Activated naive CD4-positive, alpha-beta T cell treated with anti-CD3 and anti-CD28 coated beads, Interleukin-2, amount 10 ng/mL, durations not matched to agents 7 days and 5 days (primary cell): ENCODE measurements around the gene ACBD4.

Source experiments
- CTCF ChIA-PET: fragments of 350-600 bp; sonication (Branson Sonifier 250); formaldehyde crosslinking; loops from one replicate; lab custom pipeline; 2021; ENCODE audit warnings: antibody characterized with exemption; lab: Charles Lee
- DNase-seq: peaks from one replicate; pipeline ENCODE4 v3.0.0-alpha.2; 2020
- H3K27ac Mint-ChIP-seq: one replicate; pipeline ENCODE4 v1.8.0; 2021; ENCODE audit warnings: mild to moderate bottlenecking, moderate library complexity, mixed read lengths
- H3K27me3 Mint-ChIP-seq: one replicate; pipeline ENCODE4 v1.8.0; 2021; ENCODE audit warnings: mild to moderate bottlenecking, mixed read lengths
- H3K36me3 Mint-ChIP-seq: one replicate; pipeline ENCODE4 v1.8.0; 2021; ENCODE audit warnings: mixed read lengths
- H3K4me1 Mint-ChIP-seq: one replicate; pipeline ENCODE4 v1.8.0; 2021; ENCODE audit warnings: mixed read lengths
- H3K4me3 Mint-ChIP-seq: one replicate; pipeline ENCODE4 v1.8.0; 2021; ENCODE audit warnings: mild to moderate bottlenecking, moderate library complexity, mixed read lengths
- H3K9me3 Mint-ChIP-seq: one replicate; pipeline ENCODE4 v1.8.0; 2021; ENCODE audit warnings: mixed read lengths

The ACBD4 gene

GRCh38 chr17:45098081-45098868 is 37.2 kb upstream of the ACBD4 start:
- Mint-ChIP-seq H3K27me3 (no peaks in the 10 kb centered on the region), H3K27ac (peak overlapping the region; percentile 46), H3K4me3 (no peak overlapping the region), H3K36me3 (peaks cover 58% of the 10 kb centered on the region), H3K4me1 (no peaks in the 10 kb centered on the region), H3K9me3 (no peaks in the 10 kb centered on the region)
- CTCF ChIA-PET: interaction anchor here (0.7 to 3.3 kb wide), 18 partner anchors 11 to 319 kb away, joined by 3 to 28 read pairs (median 4); partner anchors contain the start of gene NMT1
- no peak for DNase-seq

GRCh38 chr17:45098869-45099616 is 36.4 kb upstream of the ACBD4 start:
- Mint-ChIP-seq H3K4me1 (no peaks in the 10 kb centered on the region), H3K9me3 (no peaks in the 10 kb centered on the region), H3K4me3 (no peak overlapping the region), H3K36me3 (peaks cover 57% of the 10 kb centered on the region), H3K27ac (no peak overlapping the region), H3K27me3 (no peaks in the 10 kb centered on the region)
- CTCF ChIA-PET: interaction anchor here (0.7 to 3.3 kb wide), 28 partner anchors 10 to 320 kb away, joined by 3 to 28 read pairs (median 4); partner anchors contain the start of genes ACBD4, HEXIM1 and NMT1
- DNase-seq: peak; percentile 86

GRCh38 chr17:45101546-45101882 is 34.0 kb upstream of the ACBD4 start:
- no peak overlapping the region for H3K27ac Mint-ChIP-seq
- peaks cover 50% of the 10 kb centered on the region for H3K36me3 Mint-ChIP-seq
- CTCF ChIA-PET: interaction anchor here (1.8 kb wide), 1 partner anchor 28 kb away, joined by 4 read pairs; no protein-coding TSS in a partner anchor
- no peak overlapping the region for H3K4me3 Mint-ChIP-seq
- no peaks in the 10 kb centered on the region for H3K9me3 Mint-ChIP-seq
- no peaks in the 10 kb centered on the region for H3K27me3 Mint-ChIP-seq
- H3K4me1 Mint-ChIP-seq: no peaks in the 10 kb centered on the region
- no peak for DNase-seq

GRCh38 chr17:45101883-45102811 is 33.3 kb upstream of the ACBD4 start:
- CTCF ChIA-PET: interaction anchor here (1.8 kb wide), 1 partner anchor 27 kb away, joined by 4 read pairs; no protein-coding TSS in a partner anchor
- Mint-ChIP-seq H3K36me3 (peaks cover 47% of the 10 kb centered on the region), H3K9me3 (no peaks in the 10 kb centered on the region), H3K27me3 (no peaks in the 10 kb centered on the region), H3K27ac (no peak overlapping the region), H3K4me1 (no peaks in the 10 kb centered on the region), H3K4me3 (no peak overlapping the region)
- no peak for DNase-seq

- H3K4me3 Mint-ChIP-seq: no peak overlapping the region
- H3K4me1 Mint-ChIP-seq: no peaks in the 10 kb centered on the region
- H3K27me3 Mint-ChIP-seq: no peaks in the 10 kb centered on the region
- no peak overlapping the region for H3K27ac Mint-ChIP-seq
- DNase-seq: no peak
- CTCF ChIA-PET: interaction anchor here (1.8 kb wide), 1 partner anchor 26 kb away, joined by 4 read pairs; no protein-coding TSS in a partner anchor
- no peaks in the 10 kb centered on the region for H3K9me3 Mint-ChIP-seq
- H3K36me3 Mint-ChIP-seq: peaks cover 46% of the 10 kb centered on the region
Measured at GRCh38 chr17:45102856-45103255, 32.6 kb upstream of the ACBD4 start.

GRCh38 chr17:45103269-45103795 is 32.2 kb upstream of the ACBD4 start:
- Mint-ChIP-seq H3K4me1 (no peaks in the 10 kb centered on the region), H3K27me3 (no peaks in the 10 kb centered on the region), H3K27ac (no peak overlapping the region), H3K9me3 (no peaks in the 10 kb centered on the region), H3K36me3 (peaks cover 45% of the 10 kb centered on the region), H3K4me3 (no peak overlapping the region)
- CTCF ChIA-PET: interaction anchor here (1.3 kb wide), 1 partner anchor 183 kb away, joined by 4 read pairs; no protein-coding TSS in a partner anchor
- DNase-seq: no peak

GRCh38 chr17:45104029-45104428 is 31.5 kb upstream of the ACBD4 start:
- no peak overlapping the region for H3K4me3 Mint-ChIP-seq
- no peak for DNase-seq
- H3K9me3 Mint-ChIP-seq: no peaks in the 10 kb centered on the region
- H3K27me3 Mint-ChIP-seq: no peaks in the 10 kb centered on the region
- H3K36me3 Mint-ChIP-seq: peaks cover 40% of the 10 kb centered on the region
- CTCF ChIA-PET: interaction anchor here (1.3 kb wide), 1 partner anchor 183 kb away, joined by 4 read pairs; no protein-coding TSS in a partner anchor
- H3K4me1 Mint-ChIP-seq: no peaks in the 10 kb centered on the region
- no peak overlapping the region for H3K27ac Mint-ChIP-seq

- H3K9me3 Mint-ChIP-seq: no peaks in the 10 kb centered on the region
- CTCF ChIA-PET: interaction anchor here (1.3 kb wide), 1 partner anchor 184 kb away, joined by 4 read pairs; no protein-coding TSS in a partner anchor
- no peak for DNase-seq
- H3K4me1 Mint-ChIP-seq: no peaks in the 10 kb centered on the region
- no peak overlapping the region for H3K4me3 Mint-ChIP-seq
- H3K36me3 Mint-ChIP-seq: peaks cover 39% of the 10 kb centered on the region
- H3K27me3 Mint-ChIP-seq: no peaks in the 10 kb centered on the region
- H3K27ac Mint-ChIP-seq: no peak overlapping the region
Measured at GRCh38 chr17:45104497-45104896, 31.0 kb upstream of the ACBD4 start.

- Mint-ChIP-seq H3K4me1 (no peaks in the 10 kb centered on the region), H3K36me3 (peaks cover 37% of the 10 kb centered on the region), H3K4me3 (no peak overlapping the region), H3K27ac (no peak overlapping the region), H3K9me3 (no peaks in the 10 kb centered on the region), H3K27me3 (no peaks in the 10 kb centered on the region)
- CTCF ChIA-PET: interaction anchor here (1.0 to 1.5 kb wide), 3 partner anchors 9 to 184 kb away, joined by 3 to 5 read pairs (median 4); partner anchors contain the start of gene ACBD4
- no peak for DNase-seq
Measured at GRCh38 chr17:45104907-45105624, 30.4 kb upstream of the ACBD4 start.

- Mint-ChIP-seq H3K4me3 (no peak overlapping the region), H3K27ac (no peak overlapping the region), H3K27me3 (no peaks in the 10 kb centered on the region), H3K9me3 (no peaks in the 10 kb centered on the region), H3K36me3 (peaks cover 37% of the 10 kb centered on the region), H3K4me1 (no peaks in the 10 kb centered on the region)
- DNase-seq: no peak
- CTCF ChIA-PET: interaction anchor here (1.0 to 1.5 kb wide), 2 partner anchors 10 to 29 kb away, joined by 3 to 5 read pairs; partner anchors contain the start of gene ACBD4
Measured at GRCh38 chr17:45106096-45106495, 29.4 kb upstream of the ACBD4 start.

GRCh38 chr17:45106582-45106981 is 28.9 kb upstream of the ACBD4 start:
- DNase-seq: no peak
- no peak overlapping the region for H3K27ac Mint-ChIP-seq
- no peaks in the 10 kb centered on the region for H3K9me3 Mint-ChIP-seq
- H3K4me3 Mint-ChIP-seq: no peak overlapping the region
- peaks cover 37% of the 10 kb centered on the region for H3K36me3 Mint-ChIP-seq
- CTCF ChIA-PET: interaction anchor here (1.5 kb wide), 1 partner anchor 29 kb away, joined by 5 read pairs; the partner anchor contains the start of gene ACBD4
- no peaks in the 10 kb centered on the region for H3K27me3 Mint-ChIP-seq
- H3K4me1 Mint-ChIP-seq: no peaks in the 10 kb centered on the region

- CTCF ChIA-PET: no interaction called here
- Mint-ChIP-seq H3K4me1 (no peaks in the 10 kb centered on the region), H3K27me3 (no peaks in the 10 kb centered on the region), H3K36me3 (peaks cover 29% of the 10 kb centered on the region), H3K9me3 (no peaks in the 10 kb centered on the region), H3K27ac (peak overlapping the region; percentile 45), H3K4me3 (no peak overlapping the region)
- no peak for DNase-seq
Measured at GRCh38 chr17:45107293-45108010, 28.0 kb upstream of the ACBD4 start.
